ENCODE data around the gene LRRC3B.

DNA sequence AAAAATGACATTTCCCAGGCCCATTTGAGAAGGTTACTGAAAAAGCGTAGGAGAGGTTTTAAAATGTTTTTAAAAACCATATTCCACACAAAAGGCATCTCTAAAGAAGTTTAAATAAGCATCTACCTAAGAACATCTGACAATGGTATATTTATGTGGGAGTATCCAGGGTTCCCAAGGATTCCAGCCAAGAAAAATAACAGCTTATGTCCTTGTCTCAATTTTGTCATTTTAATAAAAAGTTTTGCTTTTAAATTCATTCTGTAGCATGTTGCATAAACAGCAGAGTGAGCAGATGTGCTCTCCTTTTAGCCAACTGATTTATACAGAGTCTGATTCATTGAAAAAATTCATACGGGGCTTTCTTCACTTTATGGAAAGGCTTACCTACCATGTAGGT, 129.9 kb downstream of the LRRC3B start:
- TF ChIP-seq POLR2AphosphoS5 (IDR thresholded peaks at IDR 0.05; ENCODE audit: low read depth, low read length) = no peak
- no peak for TF ChIP-seq POLR2A (IDR thresholded peaks at IDR 0.05; ENCODE audit: low read depth, low read length)
- no peak for TF ChIP-seq TAF1 (IDR thresholded peaks at IDR 0.05; ENCODE audit: borderline replicate concordance, low read depth, low read length)
